ENCODE measurements around the gene PRDM5. TPM values are rescaled to one million over a fixed set of nuclear protein-coding genes. Genes with fewer than 3 reads are reported as not detected.

The PRDM5 gene
- total and polyA plus RNA-seq, 2 donors (not counting 3 experiments of a cell fraction or from before 2014, with no cell fraction given) = 2.2 to 8.1 TPM

GRCh38 chr4:120867506-120867905 lies 55.0 kb downstream of the PRDM5 start:
- Histone ChIP-seq H3K27ac (ENCODE audit: insufficient read depth, low read depth, low read length) (no peak overlapping the region), H4K20me1 (replicated peaks; ENCODE audit: control insufficient read depth, extremely low read depth, insufficient read depth, low read length) (no peaks in the 10 kb centered on the region), H2AFZ (ENCODE audit: low read depth, low read length) (no peak overlapping the region), H3K36me3 (ENCODE audit: control insufficient read depth in 2 of 2, extremely low read depth in 1 of 2, insufficient read depth in 2 of 2, low read length in 2 of 2) (no peaks in the 10 kb centered on the region), H3K9ac (replicated peaks; ENCODE audit: extremely low read depth, insufficient read depth, low read length) (no peak overlapping the region), H3K79me2 (ENCODE audit: control insufficient read depth, insufficient read depth, low read length) (no peaks in the 10 kb centered on the region), H3K9me1 (replicated peaks; ENCODE audit: control insufficient read depth, extremely low read depth, insufficient read depth, low read length) (no peaks in the 10 kb centered on the region), H3K9me3 (replicated peaks; ENCODE audit: control insufficient read depth, insufficient read depth, low read length) (no peaks in the 10 kb centered on the region), H3K4me3 (replicated peaks in 1 of 3; ENCODE audit: insufficient read depth in 1 of 3, low read depth in 1 of 3, low read length in 3 of 3) (no peak overlapping the region), H3K27me3 (ENCODE audit: control insufficient read depth in 2 of 2, insufficient read depth in 2 of 2, low read length in 2 of 2) (no peaks in the 10 kb centered on the region), H3K4me2 (ENCODE audit: insufficient read depth, low read length) (no peak overlapping the region), H3K4me1 (ENCODE audit: control insufficient read depth, extremely low read depth, insufficient read depth, low read length) (no peaks in the 10 kb centered on the region)
- BruUV-seq (replicated peaks) = no TSS peak
- dilution Hi-C loops (cut with MboI; ENCODE audit: extremely low pct_ligation_motif_present, low sequenced_read_pairs) = no loop called here
- TF ChIP-seq, protein P1, sequence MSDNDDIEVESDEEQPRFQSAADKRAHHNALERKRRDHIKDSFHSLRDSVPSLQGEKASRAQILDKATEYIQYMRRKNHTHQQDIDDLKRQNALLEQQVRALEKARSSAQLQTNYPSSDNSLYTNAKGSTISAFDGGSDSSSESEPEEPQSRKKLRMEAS (IDR thresholded peaks at IDR 0.05; ENCODE audit: insufficient read depth, insufficient read length) = no peak
- no peak for TF ChIP-seq EZH2 (IDR thresholded peaks at IDR 0.05; ENCODE audit: borderline replicate concordance, low read depth, low read length, severe bottlenecking)
- TF ChIP-seq POLR2A (IDR thresholded peaks at IDR 0.05; ENCODE audit: low read depth, low read length) = no peak
- TF ChIP-seq FOS (IDR thresholded peaks at IDR 0.05; ENCODE audit: borderline replicate concordance, insufficient read depth, low read length) = no peak
- no peak for TF ChIP-seq JUN (IDR thresholded peaks at IDR 0.05; ENCODE audit: borderline replicate concordance, insufficient read depth, insufficient read length, low read depth)
- no peak for TF ChIP-seq POLR2AphosphoS5 (IDR thresholded peaks at IDR 0.05; ENCODE audit: insufficient read depth, low read depth, low read length)
- no peak for TF ChIP-seq MYC (IDR thresholded peaks at IDR 0.05; ENCODE audit: low read depth, low read length)
- TF ChIP-seq GATA2 (IDR thresholded peaks at IDR 0.05; ENCODE audit: insufficient read depth, insufficient read length, low read depth, low read length) = no peak
- ChIA-PET POLR2A (no interaction called here), CTCF (no interaction called here)
- FAIRE-seq (no peak), DNase-seq (ENCODE audit: low read depth, low spot score) (no peak)
- intact Hi-C loops (cut with micrococcal nuclease) = no loop called here

DNA sequence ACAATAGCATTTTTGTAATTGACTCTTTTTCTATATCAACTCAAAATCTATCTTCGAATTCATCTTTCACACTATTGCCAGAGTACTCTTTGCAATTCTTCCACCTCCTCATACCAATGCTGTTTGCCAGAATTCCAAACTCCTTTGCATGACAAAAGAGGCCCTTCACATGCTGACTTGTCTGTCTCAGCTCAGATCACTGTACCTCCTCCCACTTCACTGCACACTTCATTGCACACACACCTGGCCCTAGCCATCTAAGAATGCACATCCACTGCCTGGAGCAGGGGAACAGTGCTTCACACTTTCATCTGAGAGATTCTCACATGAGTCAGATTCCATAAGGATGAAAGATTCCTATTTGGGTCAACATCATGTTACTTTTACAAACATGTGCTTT lies 56.5 kb downstream of the PRDM5 start:
- dilution Hi-C loops (cut with MboI; ENCODE audit: extremely low pct_ligation_motif_present, low sequenced_read_pairs) = no loop called here
- no peak for FAIRE-seq
- Histone ChIP-seq H3K79me2 (ENCODE audit: control insufficient read depth, insufficient read depth, low read length) (no peaks in the 10 kb centered on the region), H3K9ac (replicated peaks; ENCODE audit: extremely low read depth, insufficient read depth, low read length) (no peak overlapping the region), H3K4me1 (ENCODE audit: control insufficient read depth, extremely low read depth, insufficient read depth, low read length) (no peaks in the 10 kb centered on the region), H3K4me3 (replicated peaks in 1 of 3; ENCODE audit: insufficient read depth in 1 of 3, low read depth in 1 of 3, low read length in 3 of 3) (no peak overlapping the region), H3K27me3 (ENCODE audit: control insufficient read depth in 2 of 2, insufficient read depth in 2 of 2, low read length in 2 of 2) (no peaks in the 10 kb centered on the region), H3K27ac (ENCODE audit: insufficient read depth, low read depth, low read length) (no peak overlapping the region), H3K9me1 (replicated peaks; ENCODE audit: control insufficient read depth, extremely low read depth, insufficient read depth, low read length) (no peaks in the 10 kb centered on the region), H3K36me3 (ENCODE audit: control insufficient read depth in 2 of 2, extremely low read depth in 1 of 2, insufficient read depth in 2 of 2, low read length in 2 of 2) (no peaks in the 10 kb centered on the region), H3K9me3 (replicated peaks; ENCODE audit: control insufficient read depth, insufficient read depth, low read length) (no peaks in the 10 kb centered on the region), H3K4me2 (ENCODE audit: insufficient read depth, low read length) (no peak overlapping the region), H4K20me1 (replicated peaks; ENCODE audit: control insufficient read depth, extremely low read depth, insufficient read depth, low read length) (no peaks in the 10 kb centered on the region), H2AFZ (ENCODE audit: low read depth, low read length) (no peak overlapping the region)
- BruUV-seq (replicated peaks) = no TSS peak
- no peak for DNase-seq (ENCODE audit: low read depth, low spot score)
- CTCF ChIA-PET = no interaction called here
- TF ChIP-seq EZH2 (IDR thresholded peaks at IDR 0.05; ENCODE audit: borderline replicate concordance, low read depth, low read length, severe bottlenecking) = no peak
- no peak for TF ChIP-seq CTCF (IDR thresholded peaks at IDR 0.05; ENCODE audit: extremely low read depth in 1 of 2, insufficient read depth in 1 of 2, low read depth in 1 of 2, low read length in 2 of 2)
- TF ChIP-seq, protein P1 (IDR thresholded peaks at IDR 0.05; ENCODE audit: insufficient read depth, insufficient read length) = no peak
- TF ChIP-seq GATA2 (IDR thresholded peaks at IDR 0.05; ENCODE audit: insufficient read depth, insufficient read length, low read depth, low read length) = no peak
- TF ChIP-seq FOS (IDR thresholded peaks at IDR 0.05; ENCODE audit: borderline replicate concordance, insufficient read depth, low read length) = no peak
- no peak for TF ChIP-seq MYC (IDR thresholded peaks at IDR 0.05; ENCODE audit: low read depth, low read length)
- TF ChIP-seq POLR2AphosphoS5 (IDR thresholded peaks at IDR 0.05; ENCODE audit: insufficient read depth, low read depth, low read length) = no peak
- TF ChIP-seq JUN (IDR thresholded peaks at IDR 0.05; ENCODE audit: borderline replicate concordance, insufficient read depth, insufficient read length, low read depth) = no peak
- no peak for TF ChIP-seq POLR2A (IDR thresholded peaks at IDR 0.05; ENCODE audit: low read depth, low read length)
- POLR2A ChIA-PET = no interaction called here
- intact Hi-C loops (cut with micrococcal nuclease) = no loop called here

All from endothelial cell of umbilical vein (primary cell).